Uterus (tissue), 2 donors: Measurements from ENCODE around the gene HEY2.
A peak's percentile ranks its signal among the peaks of the same experiment; 100 is the strongest.

Experiments used
- POLR2A ChIP-seq, 2 donors: fragments of 450-650 bp; IDR thresholded peaks; one replicate each; pipeline ENCODE4 v1.6.1; 2016; ENCODE audit warnings: antibody characterized with exemption in 2 of 2, mild to moderate bottlenecking in 1 of 2, moderate library complexity in 1 of 2
- TF ChIP-seq, protein P1 (sequence below), 4 experiments: fragments of 200-600 bp in 2 of 4; fragments of 450-650 bp in 2 of 4; sonication (generic) in 2 of 4; IDR thresholded peaks; one replicate each; pipeline ENCODE4 v1.5.1; 2016 to 2019; ENCODE audit warnings: antibody characterized with exemption in 4 of 4, mild to moderate bottlenecking in 2 of 4, moderate library complexity in 1 of 4

DNA sequence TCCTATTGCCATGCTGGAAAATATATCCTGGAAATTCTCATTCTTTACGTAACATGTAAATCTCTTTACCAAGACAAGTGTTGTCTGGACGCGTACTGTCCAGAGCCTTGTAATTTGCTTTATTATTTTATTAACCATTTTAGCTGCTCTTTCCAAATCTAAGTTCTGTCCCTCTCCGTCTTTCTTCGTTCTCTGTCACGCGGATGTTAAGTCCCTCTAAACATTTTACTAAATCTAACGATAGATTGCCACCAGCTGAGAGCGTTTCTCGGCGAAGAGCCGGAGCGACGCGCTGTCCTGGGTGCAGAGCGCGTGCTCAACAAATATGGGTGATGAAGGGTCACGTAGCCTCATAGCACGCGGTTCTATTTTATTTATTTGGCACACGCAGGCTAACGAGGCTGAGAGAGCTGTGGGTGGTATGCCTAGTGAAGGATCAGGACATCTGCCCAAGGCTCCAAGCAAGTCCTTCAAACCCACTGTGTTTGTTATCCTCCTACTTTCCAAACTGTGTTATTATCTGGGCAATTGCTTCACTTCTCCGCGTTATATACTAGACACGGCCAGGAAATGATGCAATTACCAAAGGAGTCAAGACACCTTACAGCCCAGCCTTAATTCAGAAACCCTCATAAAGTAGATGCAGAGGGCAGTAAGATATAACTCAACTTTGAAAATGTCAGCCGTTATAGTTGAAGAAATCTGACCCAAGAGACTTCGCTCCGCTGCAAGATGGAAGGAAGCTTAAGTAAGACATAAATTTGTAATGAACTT lies 31.3 kb downstream of the HEY2 start:
- TF ChIP-seq, protein P1, sequence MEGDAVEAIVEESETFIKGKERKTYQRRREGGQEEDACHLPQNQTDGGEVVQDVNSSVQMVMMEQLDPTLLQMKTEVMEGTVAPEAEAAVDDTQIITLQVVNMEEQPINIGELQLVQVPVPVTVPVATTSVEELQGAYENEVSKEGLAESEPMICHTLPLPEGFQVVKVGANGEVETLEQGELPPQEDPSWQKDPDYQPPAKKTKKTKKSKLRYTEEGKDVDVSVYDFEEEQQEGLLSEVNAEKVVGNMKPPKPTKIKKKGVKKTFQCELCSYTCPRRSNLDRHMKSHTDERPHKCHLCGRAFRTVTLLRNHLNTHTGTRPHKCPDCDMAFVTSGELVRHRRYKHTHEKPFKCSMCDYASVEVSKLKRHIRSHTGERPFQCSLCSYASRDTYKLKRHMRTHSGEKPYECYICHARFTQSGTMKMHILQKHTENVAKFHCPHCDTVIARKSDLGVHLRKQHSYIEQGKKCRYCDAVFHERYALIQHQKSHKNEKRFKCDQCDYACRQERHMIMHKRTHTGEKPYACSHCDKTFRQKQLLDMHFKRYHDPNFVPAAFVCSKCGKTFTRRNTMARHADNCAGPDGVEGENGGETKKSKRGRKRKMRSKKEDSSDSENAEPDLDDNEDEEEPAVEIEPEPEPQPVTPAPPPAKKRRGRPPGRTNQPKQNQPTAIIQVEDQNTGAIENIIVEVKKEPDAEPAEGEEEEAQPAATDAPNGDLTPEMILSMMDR (IDR thresholded peaks at IDR 0.05): peak in 1 of 4 experiments; percentile 11
- TF ChIP-seq POLR2A (IDR thresholded peaks at IDR 0.05): peak; percentile 16 to 40
